BLaER1 treated with 17β-estradiol and CSF1 and Interleukin-3, amounts not matched to agents 10 nM and 100 nM (cell line): ENCODE data around the gene ZBTB39.

Experiments used
- H3K27ac ChIP-seq, 11 experiments: shearing (Covaris generic); formaldehyde crosslinking; 2 replicates each; pipeline ENCODE4 v1.8.1; 2022
- H3K27me3 ChIP-seq, 11 experiments: shearing (Covaris generic); formaldehyde crosslinking; 2 replicates each; pipeline ENCODE4 v1.8.1; 2022
- H3K36me3 ChIP-seq, 11 experiments: shearing (Covaris generic); formaldehyde crosslinking; 2 replicates each; pipeline ENCODE4 v1.8.1; 2022
- H3K4me1 ChIP-seq, 10 experiments: shearing (Covaris generic); formaldehyde crosslinking; 2 replicates each; pipeline ENCODE4 v1.8.1; 2022
- H3K4me2 ChIP-seq, 11 experiments: shearing (Covaris generic); formaldehyde crosslinking; 2 replicates each; pipeline ENCODE4 v1.8.1; 2022
- H3K4me3 ChIP-seq, 10 experiments: shearing (Covaris generic); formaldehyde crosslinking; 2 replicates each; pipeline ENCODE4 v1.8.1; 2022
- H3K9ac ChIP-seq, 11 experiments: shearing (Covaris generic); formaldehyde crosslinking; 2 replicates each; pipeline ENCODE4 v1.8.1; 2022
- H3K9me3 ChIP-seq, 11 experiments: shearing (Covaris generic); formaldehyde crosslinking; replicated peaks in 1 of 11; 2 replicates each; pipeline ENCODE4 v1.8.1; 2022
- H4K20me1 ChIP-seq, 11 experiments: shearing (Covaris generic); formaldehyde crosslinking; 2 replicates each; pipeline ENCODE4 v1.8.1; 2022
- Cebpa-rat ChIP-seq, 11 experiments: shearing (Covaris generic); IDR thresholded peaks; 2 replicates each; pipeline ENCODE4 v1.8.1; 2022

The ZBTB39 gene

GRCh38 chr12:57048423-57049118 is 42.2 kb upstream of the ZBTB39 start:
- H3K4me3 ChIP-seq, result no peak overlapping the region
- peak overlapping the region in 8 of 11 experiments; percentile 57 to 95 (median 92); a peak in 15 of 22 replicates for H3K4me2 ChIP-seq
- no peak for TF ChIP-seq Cebpa-rat (IDR thresholded peaks at IDR 0.05)
- peak overlapping the region in 2 of 11 experiments; percentile 38 to 58; a peak in 2 of 22 replicates for H3K9ac ChIP-seq
- peak overlapping the region in 8 of 11 experiments; percentile 28 to 81 (median 62); a peak in 14 of 22 replicates for H3K27ac ChIP-seq
- H4K20me1 ChIP-seq, result no peaks in the 10 kb centered on the region; a peak in 1 of 22 replicates
- H3K4me1 ChIP-seq, result peaks cover 9 to 57% (median 40%) of the 10 kb centered on the region in 10 experiments; a peak in 18 of 20 replicates
- no peaks in the 10 kb centered on the region for H3K9me3 ChIP-seq
- H3K27me3 ChIP-seq, result no peaks in the 10 kb centered on the region
- H3K36me3 ChIP-seq, result no peaks in the 10 kb centered on the region

- peak overlapping the region; percentile 15 to 95 (median 89); a peak in 19 of 22 replicates for H3K4me2 ChIP-seq
- H3K27me3 ChIP-seq, result no peaks in the 10 kb centered on the region
- H3K36me3 ChIP-seq, result no peaks in the 10 kb centered on the region
- peak overlapping the region in 3 of 10 experiments; percentile 22 to 32 (median 31); a peak in 5 of 20 replicates for H3K4me3 ChIP-seq
- H3K9me3 ChIP-seq, result no peaks in the 10 kb centered on the region
- H3K27ac ChIP-seq, result peak overlapping the region in 10 of 11 experiments; percentile 15 to 81 (median 52); a peak in 17 of 22 replicates
- no peak for TF ChIP-seq Cebpa-rat (IDR thresholded peaks at IDR 0.05)
- no peaks in the 10 kb centered on the region; a peak in 1 of 22 replicates for H4K20me1 ChIP-seq
- peaks cover 9 to 57% (median 40%) of the 10 kb centered on the region in 10 experiments; a peak in 18 of 20 replicates for H3K4me1 ChIP-seq
- peak overlapping the region in 4 of 11 experiments; percentile 32 to 65 (median 48); a peak in 6 of 22 replicates for H3K9ac ChIP-seq
Observed at GRCh38 chr12:57047981-57048380, 41.6 kb upstream of the ZBTB39 start.

DNA sequence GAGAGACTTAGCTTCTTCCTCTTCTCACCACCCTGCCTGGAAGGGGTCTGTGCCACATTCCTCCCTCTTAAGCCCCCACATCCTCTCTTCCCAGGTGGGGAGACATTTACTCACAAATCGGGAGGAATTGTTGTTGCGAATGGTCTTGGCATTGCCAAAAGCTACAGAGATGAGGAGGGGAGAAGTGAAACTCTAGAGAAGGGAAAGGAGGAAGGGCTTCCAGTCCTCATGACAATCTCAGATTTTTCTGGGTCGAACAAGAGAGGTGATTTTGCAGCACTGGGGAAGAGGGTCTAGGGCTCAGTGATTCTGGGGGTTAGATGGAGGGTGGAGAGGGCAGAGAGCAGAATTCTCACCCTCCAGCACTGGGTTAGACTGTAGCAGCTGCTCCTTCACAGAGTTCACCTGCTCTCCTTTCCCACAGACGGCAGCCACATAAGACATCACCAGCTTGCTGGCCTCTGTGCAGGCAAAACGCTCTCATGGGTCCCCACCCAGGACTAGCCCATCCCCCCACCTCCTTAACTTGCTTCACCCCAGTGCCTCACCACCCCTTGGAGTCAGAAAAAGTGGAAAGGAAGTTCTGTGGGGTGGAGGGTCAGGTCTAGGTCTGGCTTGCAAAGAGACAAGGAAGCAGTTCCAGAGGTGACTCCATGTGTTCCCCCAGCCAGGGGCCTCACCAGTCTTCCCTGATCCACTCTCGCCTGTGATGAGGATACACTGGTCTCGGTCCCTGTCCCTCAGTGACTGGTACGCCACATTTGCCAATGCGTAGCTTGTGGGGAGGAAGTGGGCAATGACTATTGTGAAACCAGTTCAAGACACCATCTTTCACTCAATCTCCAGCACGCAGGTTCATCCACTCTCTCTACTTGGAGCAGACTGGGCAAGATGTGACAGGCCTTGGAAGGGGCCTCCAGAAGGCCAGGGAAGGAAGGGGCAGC is 40.9 kb upstream of the ZBTB39 start:
- TF ChIP-seq Cebpa-rat (IDR thresholded peaks at IDR 0.05), result peak in 9 of 11 experiments; percentile 30 to 65 (median 41); a peak in 6 of 22 replicates
- H3K9me3 ChIP-seq, result no peaks in the 10 kb centered on the region
- H3K4me2 ChIP-seq, result peak overlapping the region; percentile 15 to 95 (median 89); a peak in 20 of 22 replicates
- peak overlapping the region in 5 of 11 experiments; percentile 32 to 65 (median 41); a peak in 8 of 22 replicates for H3K9ac ChIP-seq
- peak overlapping the region in 10 of 11 experiments; percentile 15 to 81 (median 54); a peak in 17 of 22 replicates for H3K27ac ChIP-seq
- H3K36me3 ChIP-seq, result no peaks in the 10 kb centered on the region
- peaks cover 9 to 57% (median 40%) of the 10 kb centered on the region in 10 experiments; a peak in 18 of 20 replicates for H3K4me1 ChIP-seq
- no peaks in the 10 kb centered on the region; a peak in 1 of 22 replicates for H4K20me1 ChIP-seq
- no peaks in the 10 kb centered on the region for H3K27me3 ChIP-seq
- peak overlapping the region in 3 of 10 experiments; percentile 22 to 32 (median 31); a peak in 5 of 20 replicates for H3K4me3 ChIP-seq

- Histone ChIP-seq H3K4me3 (peak overlapping the region in 1 of 10 experiments; percentile 17; a peak in 1 of 20 replicates), H3K27ac (peak overlapping the region in 7 of 11 experiments; percentile 28 to 81 (median 70); a peak in 12 of 22 replicates), H3K9ac (peak overlapping the region in 4 of 11 experiments; percentile 1 to 65 (median 45); a peak in 3 of 22 replicates), H3K9me3 (no peaks in the 10 kb centered on the region), H3K4me1 (peaks cover 9 to 60% (median 40%) of the 10 kb centered on the region in 10 experiments; a peak in 18 of 20 replicates), H4K20me1 (no peaks in the 10 kb centered on the region; a peak in 1 of 22 replicates), H3K4me2 (peak overlapping the region in 8 of 11 experiments; percentile 57 to 95 (median 92); a peak in 15 of 22 replicates), H3K27me3 (no peaks in the 10 kb centered on the region), H3K36me3 (no peaks in the 10 kb centered on the region)
- TF ChIP-seq Cebpa-rat (IDR thresholded peaks at IDR 0.05), result no peak
Observed at GRCh38 chr12:57046086-57046791, 39.9 kb upstream of the ZBTB39 start.

DNA sequence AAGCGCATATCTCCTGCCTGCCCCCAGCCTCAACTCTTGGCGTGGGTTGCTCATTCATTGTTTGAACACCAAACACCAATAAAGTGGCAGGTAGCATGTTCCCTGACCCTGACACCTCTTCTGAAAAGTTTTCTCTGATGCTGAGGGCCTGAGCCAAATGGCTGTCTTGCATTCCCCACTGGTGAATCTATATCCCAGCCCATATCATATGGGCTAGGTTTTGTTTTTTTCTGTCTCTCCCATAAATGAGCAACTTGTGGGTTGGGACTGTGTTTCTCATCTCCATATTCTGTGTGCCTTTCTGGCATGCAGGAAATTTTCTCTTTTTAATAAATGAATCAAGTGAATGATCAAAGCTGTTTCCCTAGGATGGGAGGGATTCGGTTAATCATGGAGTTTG is 38.5 kb upstream of the ZBTB39 start:
- H3K9me3 ChIP-seq, result no peaks in the 10 kb centered on the region

DNA sequence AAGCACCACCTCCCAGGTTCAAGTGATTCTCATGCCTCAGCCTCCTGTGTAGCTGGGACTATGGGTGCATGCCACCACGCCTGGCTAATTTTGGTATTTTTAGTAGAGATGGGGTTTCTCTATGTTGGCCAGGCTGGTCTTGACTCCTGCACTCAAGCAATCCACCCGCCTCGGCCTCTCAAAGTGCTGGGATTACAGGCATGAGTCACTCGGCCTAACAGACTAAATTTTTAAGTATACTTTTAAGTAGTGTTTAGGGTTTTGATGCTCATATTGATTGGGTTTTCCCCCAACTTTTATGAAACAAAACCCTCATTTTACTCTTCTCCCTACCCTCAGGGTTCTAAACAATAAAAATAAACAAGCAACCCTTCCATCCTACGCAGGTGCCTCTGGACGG is 38.1 kb upstream of the ZBTB39 start:
- Histone ChIP-seq H3K27me3 (no peaks in the 10 kb centered on the region), H3K9me3 (no peaks in the 10 kb centered on the region), H4K20me1 (no peaks in the 10 kb centered on the region; a peak in 1 of 22 replicates), H3K4me1 (peaks cover 9 to 59% (median 41%) of the 10 kb centered on the region in 10 experiments; a peak in 18 of 20 replicates), H3K36me3 (no peaks in the 10 kb centered on the region), H3K4me2 (no peak overlapping the region), H3K9ac (no peak overlapping the region), H3K4me3 (no peak overlapping the region), H3K27ac (no peak overlapping the region)
- no peak for TF ChIP-seq Cebpa-rat (IDR thresholded peaks at IDR 0.05)

More for the DNA sequence above, 38.5 kb upstream of the ZBTB39 start:
- Histone ChIP-seq H3K4me2 (no peak overlapping the region), H3K27ac (no peak overlapping the region), H3K27me3 (no peaks in the 10 kb centered on the region), H3K4me3 (no peak overlapping the region), H4K20me1 (no peaks in the 10 kb centered on the region; a peak in 1 of 22 replicates), H3K9ac (no peak overlapping the region), H3K36me3 (no peaks in the 10 kb centered on the region), H3K4me1 (peaks cover 9 to 61% (median 43%) of the 10 kb centered on the region in 10 experiments; a peak in 18 of 20 replicates)
- no peak for TF ChIP-seq Cebpa-rat (IDR thresholded peaks at IDR 0.05)

GRCh38 chr12:57042695-57043094 is 36.3 kb upstream of the ZBTB39 start:
- Histone ChIP-seq H3K27me3 (no peaks in the 10 kb centered on the region), H3K27ac (no peak overlapping the region), H3K9me3 (no peaks in the 10 kb centered on the region), H3K4me3 (no peak overlapping the region), H3K36me3 (no peaks in the 10 kb centered on the region), H3K4me2 (no peak overlapping the region), H4K20me1 (no peaks in the 10 kb centered on the region; a peak in 1 of 22 replicates), H3K4me1 (peaks cover 8 to 49% (median 24%) of the 10 kb centered on the region in 10 experiments; a peak in 18 of 20 replicates), H3K9ac (no peak overlapping the region)
- TF ChIP-seq Cebpa-rat (IDR thresholded peaks at IDR 0.05), result no peak

- peaks cover 0 to 30% (median 5%) of the 10 kb centered on the region in 10 experiments; a peak in 10 of 20 replicates for H3K4me1 ChIP-seq
Observed at GRCh38 chr12:57040750-57041149, 34.4 kb upstream of the ZBTB39 start.

More at GRCh38 chr12:57040750-57041149, 34.4 kb upstream of the ZBTB39 start:
- no peak for TF ChIP-seq Cebpa-rat (IDR thresholded peaks at IDR 0.05)
- H3K36me3 ChIP-seq, result no peaks in the 10 kb centered on the region
- H3K9me3 ChIP-seq, result no peaks in the 10 kb centered on the region
- H3K9ac ChIP-seq, result no peak overlapping the region
- H4K20me1 ChIP-seq, result no peaks in the 10 kb centered on the region
- H3K27me3 ChIP-seq, result no peaks in the 10 kb centered on the region
- H3K4me3 ChIP-seq, result no peak overlapping the region
- peak overlapping the region in 3 of 11 experiments; percentile 13 to 55 (median 36); a peak in 5 of 22 replicates for H3K4me2 ChIP-seq
- no peak overlapping the region for H3K27ac ChIP-seq
